ENCODE results near the gene TENT4A. TPM values are rescaled to one million over a fixed set of nuclear protein-coding genes. Genes with fewer than 3 reads are reported as not detected.
A peak's percentile ranks its signal among the peaks of the same experiment; 100 is the strongest.

The TENT4A gene
- total and polyA plus RNA-seq, 10 donors: 7.1 to 44.8 (median 33.0) TPM

- 93 to 97% (median 94%) methylated on average over 12 of the region's 12 CpGs for WGBS, 5 donors
- TF ChIP-seq POLR2A (IDR thresholded peaks at IDR 0.05): no peak
- no peak for TF ChIP-seq POLR2AphosphoS5 (IDR thresholded peaks at IDR 0.05)
- no peak for TF ChIP-seq CTCF (IDR thresholded peaks at IDR 0.05 in 8 of 11, conservative IDR thresholded peaks at IDR 0.05 in 3 of 11)
Observed at GRCh38 chr5:6763191-6763590, 50.0 kb downstream of the TENT4A start.

GRCh38 chr5:6765612-6766525 lies 52.6 kb downstream of the TENT4A start:
- Histone ChIP-seq H3K36me3 (no peaks in the 10 kb centered on the region), H3K4me3 (peak overlapping the region in 1 of 8 donors; percentile 32), H3K27me3 (replicated peaks in 1 of 7) (no peaks in the 10 kb centered on the region), H3K4me1 (peaks cover 0 to 26% (median 12%) of the 10 kb centered on the region in 6 donors), H3K9me3 (peaks cover 0 to 6% (median 0%) of the 10 kb centered on the region in 8 donors), H3K27ac (peak overlapping the region in 2 of 8 donors; percentile 42 to 69)
- DNase-seq: peak; percentile 86
- intact Hi-C loops (cut with DNase I; ENCODE audit: low total_unique reads): loop anchor here (5.0 kb wide), 1 partner anchor 981 kb away; no protein-coding TSS in a partner anchor
- TF ChIP-seq CTCF (IDR thresholded peaks at IDR 0.05 in 8 of 11, conservative IDR thresholded peaks at IDR 0.05 in 3 of 11): peak; percentile 25 to 83 (median 71)
- no peak for TF ChIP-seq POLR2AphosphoS5 (IDR thresholded peaks at IDR 0.05)
- 32 to 53% (median 40%) methylated on average over 12 to 22 of the region's 22 CpGs for WGBS, 5 donors

More at GRCh38 chr5:6763191-6763590, 50.0 kb downstream of the TENT4A start:
- no peak for DNase-seq
- Histone ChIP-seq H3K27ac (no peak overlapping the region), H3K4me1 (peaks cover 0 to 30% (median 12%) of the 10 kb centered on the region in 6 donors), H3K27me3 (replicated peaks in 1 of 7) (no peaks in the 10 kb centered on the region), H3K4me3 (no peak overlapping the region), H3K36me3 (peaks cover 0 to 10% (median 3%) of the 10 kb centered on the region in 6 donors), H3K9me3 (peaks cover 0 to 6% (median 0%) of the 10 kb centered on the region in 8 donors)
- intact Hi-C loops (cut with DNase I; ENCODE audit: low total_unique reads): no loop called here

DNA sequence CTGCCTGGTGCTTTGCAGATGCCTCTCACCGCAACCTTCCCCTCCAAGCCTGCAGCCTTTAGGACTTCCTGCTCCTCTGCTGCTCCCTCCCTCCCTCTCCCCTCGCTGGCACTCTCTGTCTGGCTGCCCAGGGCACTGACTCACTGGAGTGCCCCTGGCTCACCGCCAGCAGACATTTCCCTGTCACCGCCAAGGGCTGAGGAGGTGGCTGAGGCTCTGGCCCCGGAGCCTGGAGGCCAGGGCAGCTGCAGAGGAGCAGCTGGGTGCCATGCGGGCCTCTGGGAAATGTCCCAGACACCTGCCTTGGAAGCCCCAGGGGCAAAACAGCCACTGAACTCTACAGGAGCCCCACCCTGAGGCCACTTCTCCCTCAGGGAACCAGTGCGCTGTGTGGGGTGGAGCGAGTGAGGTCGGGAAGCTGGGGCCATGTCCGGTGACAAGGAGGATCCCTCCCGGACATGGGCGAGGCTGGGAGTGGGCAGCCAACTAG lies 53.4 kb downstream of the TENT4A start:
- intact Hi-C loops (cut with DNase I; ENCODE audit: low total_unique reads): loop anchor here (5.0 kb wide), 1 partner anchor 981 kb away; no protein-coding TSS in a partner anchor
- peak overlapping the region in 2 of 8 donors; percentile 3 to 32 for H3K4me3 ChIP-seq
- H3K9me3 ChIP-seq: peaks cover 0 to under 1% (median 0%) of the 10 kb centered on the region in 8 donors
- H3K27ac ChIP-seq: peak overlapping the region in 4 of 8 donors; percentile 32 to 69 (median 39)
- 17 to 49% (median 20%) methylated on average over 9 to 12 of the region's 12 CpGs for WGBS, 5 donors
- peaks cover 0 to 23% (median 12%) of the 10 kb centered on the region in 6 donors for H3K4me1 ChIP-seq
- H3K36me3 ChIP-seq: no peaks in the 10 kb centered on the region
- DNase-seq: peak; percentile 85
- no peaks in the 10 kb centered on the region for H3K27me3 ChIP-seq (replicated peaks in 1 of 7)
- no peak for TF ChIP-seq CTCF (IDR thresholded peaks at IDR 0.05 in 8 of 11, conservative IDR thresholded peaks at IDR 0.05 in 3 of 11)
- TF ChIP-seq POLR2AphosphoS5 (IDR thresholded peaks at IDR 0.05): peak; percentile 63 to 74 (median 64)
